Endodermal cell (in vitro differentiated cells): ENCODE measurements around the gene PLAGL1. TPM values are rescaled to one million over a fixed set of nuclear protein-coding genes. Genes with fewer than 3 reads are reported as not detected.

Source experiments
- DNase-seq: peaks from one replicate; pipeline ENCODE4 v3.0.0-alpha.2; 2017
- H3K27ac ChIP-seq: 2 replicates; pipeline ENCODE4 v1.5.1; 2013; ENCODE audit warnings: mild to moderate bottlenecking, low read depth, low read length, moderate library complexity
- H3K27me3 ChIP-seq: 2 replicates; pipeline ENCODE4 v1.6.1; 2013; ENCODE audit warnings: mild to moderate bottlenecking, low read length, moderate library complexity; ENCODE audit not compliant: insufficient read depth, control insufficient read depth, poor library complexity, severe bottlenecking
- H3K36me3 ChIP-seq: 2 replicates; pipeline ENCODE4 v1.7.0; 2013; ENCODE audit warnings: mild to moderate bottlenecking, low read length, moderate library complexity; ENCODE audit not compliant: control insufficient read depth, insufficient read depth
- H3K4me1 ChIP-seq: one replicate; pipeline ENCODE4 v1.7.0; 2013; ENCODE audit warnings: low read length; ENCODE audit not compliant: control insufficient read depth, insufficient read depth
- H3K4me3 ChIP-seq: 2 replicates; pipeline ENCODE4 v1.5.1; 2013; ENCODE audit warnings: mild to moderate bottlenecking, low read length, moderate library complexity
- H3K9ac ChIP-seq: 2 replicates; pipeline ENCODE4 v1.6.1; 2013; ENCODE audit warnings: mild to moderate bottlenecking, low read length, moderate library complexity; ENCODE audit not compliant: poor library complexity, severe bottlenecking; ENCODE audit errors: extremely low read depth
- H3K9me3 ChIP-seq: 2 replicates; pipeline ENCODE4 v1.6.1; 2013; ENCODE audit warnings: mild to moderate bottlenecking, low read length, moderate library complexity; ENCODE audit not compliant: control insufficient read depth
- H3K27ac Mint-ChIP-seq: 2 replicates; pipeline ENCODE4 v1.8.0; 2020; ENCODE audit warnings: mixed read lengths
- H3K27me3 Mint-ChIP-seq: 2 replicates; pipeline ENCODE4 v1.8.0; 2021; ENCODE audit warnings: mild to moderate bottlenecking, mixed read lengths; ENCODE audit not compliant: insufficient read depth
- H3K36me3 Mint-ChIP-seq: 2 replicates; pipeline ENCODE4 v1.8.0; 2020; ENCODE audit warnings: low read depth, mixed read lengths
- H3K4me1 Mint-ChIP-seq: 2 replicates; pipeline ENCODE4 v1.8.0; 2020; ENCODE audit warnings: mixed read lengths
- H3K4me3 Mint-ChIP-seq: 2 replicates; pipeline ENCODE4 v1.8.0; 2020; ENCODE audit warnings: mild to moderate bottlenecking, moderate library complexity, mixed read lengths
- H3K9me3 Mint-ChIP-seq: 2 replicates; pipeline ENCODE4 v1.8.0; 2020; ENCODE audit warnings: mild to moderate bottlenecking, mixed read lengths
- CTCF ChIP-seq: fragments of 200-600 bp; sonication (generic); conservative IDR thresholded peaks from 2 replicates; pipeline ENCODE4 v1.5.0; 2021; ENCODE audit warnings: antibody characterized with exemption, mild to moderate bottlenecking
- WGBS, 2 experiments: methylation state at CpG; one replicate each; pipeline versions ENCODE4 v1.1.5 to v1.1.7; 2013; ENCODE audit warnings: missing lambda C conversion rate in 2 of 2, mixed read lengths in 1 of 2; ENCODE audit not compliant: insufficient coverage in 1 of 2, insufficient read length in 1 of 2; 5-methylcytosine and 5-hydroxymethylcytosine counted together
- total RNA-seq, 2 donors: library from RNA; stranded (reverse); fragmentation: NEBNext Ultra II Directional in 1 of 2; extraction: Animal tissue kit (Norgen Biotek cat#: 25700) in 1 of 2; gene quantifications; 2 replicates in 1 of 2; 3 replicates in 1 of 2; pipeline ENCODE4 v1.2.1, GENCODE V29; 2021

Gene PLAGL1
- total RNA-seq, 2 donors from 2014 or later = 1.4 to 1.6 TPM

DNA sequence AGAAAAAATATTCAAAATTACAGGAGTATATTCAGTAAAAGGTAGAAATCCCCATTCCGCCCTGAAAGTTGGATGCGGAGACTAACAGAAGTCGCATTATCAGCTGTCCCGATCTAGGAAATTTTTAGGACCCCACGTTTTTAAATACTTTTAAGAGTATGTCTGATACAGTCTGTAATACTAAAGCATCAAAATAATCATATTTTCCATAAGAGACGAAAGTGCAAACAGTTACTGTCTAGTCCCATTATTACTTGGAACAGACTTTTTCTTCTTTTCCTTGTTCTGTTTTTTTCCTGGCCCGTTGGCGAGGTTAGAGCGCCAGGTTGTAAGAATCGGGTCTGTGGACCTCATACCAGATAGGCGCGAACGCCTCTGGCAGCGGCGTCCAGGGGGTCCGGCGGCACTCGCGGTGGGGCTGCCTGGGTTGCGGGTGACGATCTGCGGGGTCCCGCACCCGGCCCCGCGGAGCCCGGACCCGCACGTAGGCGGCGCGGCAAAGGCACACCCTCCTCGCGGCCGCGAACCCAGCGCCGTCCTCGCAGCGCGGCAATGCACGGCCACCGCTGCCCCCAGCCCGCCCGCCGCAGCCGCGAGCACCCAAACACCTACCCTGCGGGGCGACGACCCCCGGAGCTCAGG lies 460 bp downstream of the PLAGL1 start:
- H3K4me3 Mint-ChIP-seq = peak overlapping the region; percentile 45
- WGBS, 2 experiments = 35 to 67% methylated on average over 6 to 52 of the region's 52 CpGs
- H3K9ac ChIP-seq = peak overlapping the region; percentile 34
- H3K9me3 Mint-ChIP-seq = peaks cover 24% of the 10 kb centered on the region
- DNase-seq = peak; percentile 57
- no peaks in the 10 kb centered on the region for H3K36me3 Mint-ChIP-seq
- H3K4me1 Mint-ChIP-seq = no peaks in the 10 kb centered on the region
- TF ChIP-seq CTCF = no peak
- H3K27ac ChIP-seq = no peak overlapping the region
- no peaks in the 10 kb centered on the region for H3K4me1 ChIP-seq
- peaks cover 70% of the 10 kb centered on the region for H3K27me3 Mint-ChIP-seq
- no peak overlapping the region for H3K27ac Mint-ChIP-seq
- peaks cover 6% of the 10 kb centered on the region for H3K9me3 ChIP-seq
- peaks cover 27% of the 10 kb centered on the region for H3K27me3 ChIP-seq
- no peaks in the 10 kb centered on the region for H3K36me3 ChIP-seq
- peak overlapping the region; percentile 85 for H3K4me3 ChIP-seq

- no peak for DNase-seq
- Mint-ChIP-seq H3K27ac (no peak overlapping the region), H3K9me3 (peaks cover 29% of the 10 kb centered on the region), H3K4me3 (peak overlapping the region; percentile 45), H3K4me1 (no peaks in the 10 kb centered on the region), H3K27me3 (peaks cover 64% of the 10 kb centered on the region), H3K36me3 (no peaks in the 10 kb centered on the region)
- no peak overlapping the region for H3K27ac ChIP-seq
- WGBS, 2 experiments = 53 to 63% methylated on average over 19 to 21 of the region's 21 CpGs
- H3K36me3 ChIP-seq = no peaks in the 10 kb centered on the region
- H3K4me1 ChIP-seq = no peaks in the 10 kb centered on the region
- peak overlapping the region; percentile 34 for H3K9ac ChIP-seq
- peaks cover 13% of the 10 kb centered on the region for H3K9me3 ChIP-seq
- peaks cover 27% of the 10 kb centered on the region for H3K27me3 ChIP-seq
- TF ChIP-seq CTCF = no peak
- H3K4me3 ChIP-seq = peak overlapping the region; percentile 85
Measured at GRCh38 chr6:144006736-144007477, 1.2 kb downstream of the PLAGL1 start.

GRCh38 chr6:143999406-143999805 lies 8.7 kb downstream of the PLAGL1 start:
- TF ChIP-seq CTCF = no peak
- WGBS, 2 experiments = 100% methylated on average over 1 to 2 of the region's 3 CpGs
- H3K9me3 ChIP-seq = peaks cover 32% of the 10 kb centered on the region
- no peaks in the 10 kb centered on the region for H3K27me3 ChIP-seq
- no peaks in the 10 kb centered on the region for H3K4me1 Mint-ChIP-seq
- H3K36me3 Mint-ChIP-seq = no peaks in the 10 kb centered on the region
- H3K4me3 ChIP-seq = no peak overlapping the region
- H3K27ac ChIP-seq = no peak overlapping the region
- no peak overlapping the region for H3K27ac Mint-ChIP-seq
- H3K36me3 ChIP-seq = no peaks in the 10 kb centered on the region
- no peak overlapping the region for H3K4me3 Mint-ChIP-seq
- H3K4me1 ChIP-seq = no peaks in the 10 kb centered on the region
- peaks cover 38% of the 10 kb centered on the region for H3K27me3 Mint-ChIP-seq
- DNase-seq = no peak
- peaks cover 24% of the 10 kb centered on the region for H3K9me3 Mint-ChIP-seq
- H3K9ac ChIP-seq = no peak overlapping the region
